GM04503 (cell line): Measurements from ENCODE around the gene BMAL1.
"Not testable (repeated sequence)": the region's sequence is repeated elsewhere in the genome, so short reads cannot be mapped to it uniquely, and the experiment has no call there.

Experiments used
- DNase-seq: peaks from one replicate; pipeline ENCODE4 v3.0.0-alpha.2; 2012; ENCODE audit warnings: low read depth

Gene BMAL1

GRCh38 chr11:13277768-13278608, at the start of gene BMAL1:
BMAL1 (plus strand) TSS chr11:13277790; CDS start chr11:13354309, 76,519 bp downstream.
- DNase-seq: no peak

- DNase-seq: no peak
These were observed 49.0 kb upstream of the BMAL1 start for GRCh38 chr11:13228572-13228971.

- DNase-seq: no peak
These were observed 48.5 kb upstream of the BMAL1 start for GRCh38 chr11:13229136-13229535.

DNA sequence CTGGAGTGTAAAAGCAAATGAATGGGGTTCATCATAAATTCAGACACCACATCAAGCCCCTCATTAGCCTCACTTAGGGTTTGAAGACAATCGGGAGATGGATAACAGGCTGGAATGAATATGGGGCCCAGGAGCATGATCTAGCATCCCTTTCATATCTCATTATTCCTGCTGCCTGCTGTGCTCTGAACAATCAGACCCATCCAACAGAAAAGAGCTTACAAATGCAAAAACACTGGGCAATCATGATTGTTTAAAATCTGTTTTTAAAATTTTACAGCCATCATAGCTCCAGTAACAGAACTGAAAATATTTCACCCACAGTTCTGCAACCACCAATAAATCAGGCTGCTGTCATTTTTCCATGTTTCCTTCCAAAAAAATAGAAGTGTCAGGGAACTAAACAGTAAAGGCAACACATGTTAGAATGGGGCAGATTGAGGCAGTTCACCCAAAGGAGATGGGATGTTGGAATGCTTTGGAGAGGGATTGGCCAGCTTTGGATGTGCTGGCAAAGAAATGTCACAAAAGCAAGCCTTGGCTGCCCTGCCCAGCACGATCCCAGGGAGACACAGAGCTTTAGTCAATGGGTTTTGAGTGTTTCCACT, 47.8 kb upstream of the BMAL1 start:
- no peak for DNase-seq

DNA sequence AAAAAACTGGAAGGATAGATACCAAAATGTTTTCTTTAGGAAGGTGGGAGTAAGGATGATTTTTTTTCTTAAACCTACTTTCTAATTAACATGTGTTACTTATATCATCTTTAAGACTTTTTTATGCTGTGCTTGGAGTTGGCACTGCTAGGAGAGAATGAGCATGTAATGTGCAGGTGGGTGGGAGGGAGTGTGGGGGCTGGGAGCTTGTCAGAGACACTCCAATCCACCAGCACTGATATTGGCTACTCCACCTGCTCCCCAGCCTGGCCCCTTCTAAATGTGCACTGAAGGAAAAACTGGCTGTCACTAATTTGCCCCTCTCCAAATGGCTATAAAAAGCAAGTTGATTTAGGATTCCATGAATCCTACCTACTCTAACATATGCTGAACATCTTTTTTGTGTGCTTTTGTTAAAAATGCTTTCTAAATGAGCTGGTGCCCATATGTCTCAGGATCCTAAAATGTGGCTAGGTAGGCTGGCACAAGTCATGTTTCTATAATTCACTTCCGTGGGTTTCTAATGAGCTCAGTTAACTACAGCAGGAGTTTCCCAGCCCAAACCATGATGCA, 44.3 kb upstream of the BMAL1 start:
- no peak for DNase-seq

- no peak for DNase-seq
These were observed 41.7 kb upstream of the BMAL1 start for GRCh38 chr11:13235895-13236294.

GRCh38 chr11:13236626-13237025, 41.0 kb upstream of the BMAL1 start:
- no peak for DNase-seq

DNA sequence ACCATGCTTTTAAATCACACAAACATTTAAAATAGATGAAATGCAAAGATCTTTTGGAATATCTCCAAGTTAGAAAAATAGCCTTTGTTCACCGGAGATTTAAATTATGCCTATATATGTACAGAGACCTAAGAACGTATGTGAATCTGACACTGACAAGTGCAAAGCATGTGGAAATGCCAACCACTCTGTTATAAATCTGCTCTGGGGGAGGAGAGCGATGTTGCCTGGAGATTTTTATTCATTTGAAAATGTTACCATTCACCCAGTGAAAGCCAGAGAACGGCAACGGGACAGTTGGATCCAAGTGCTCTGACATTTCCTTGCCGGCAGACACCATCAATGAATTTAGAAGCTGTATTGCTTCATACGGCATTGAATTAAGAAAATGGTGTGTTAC, 39.8 kb upstream of the BMAL1 start:
- DNase-seq: no peak

- DNase-seq: no peak
These were observed 38.6 kb upstream of the BMAL1 start for GRCh38 chr11:13238879-13239514.

DNA sequence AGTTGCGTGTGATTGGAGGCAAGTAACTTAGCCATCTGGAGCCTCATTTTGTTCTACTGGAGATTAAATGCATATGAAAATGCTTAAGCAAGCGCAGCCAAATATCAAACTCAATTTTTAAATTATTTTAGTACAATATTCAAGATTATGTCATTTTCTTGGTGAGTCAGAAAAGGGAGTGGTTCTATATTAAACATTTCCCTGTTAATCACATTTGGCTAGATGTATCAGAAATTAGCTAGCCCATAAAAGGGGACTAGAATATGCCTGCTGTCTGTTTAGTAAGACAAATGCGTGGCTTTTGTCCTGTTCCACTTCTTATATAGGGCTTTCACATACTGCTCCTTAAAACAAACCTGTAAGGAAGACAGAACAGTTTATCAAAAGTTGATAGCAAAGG, 35.0 kb upstream of the BMAL1 start:
- no peak for DNase-seq

- no peak for DNase-seq
These were observed 29.8 kb upstream of the BMAL1 start for GRCh38 chr11:13247606-13248296.

- no peak for DNase-seq
These were observed 28.4 kb upstream of the BMAL1 start for GRCh38 chr11:13249177-13249576.

- DNase-seq: no peak
These were observed 27.6 kb upstream of the BMAL1 start for GRCh38 chr11:13249992-13250391.

DNA sequence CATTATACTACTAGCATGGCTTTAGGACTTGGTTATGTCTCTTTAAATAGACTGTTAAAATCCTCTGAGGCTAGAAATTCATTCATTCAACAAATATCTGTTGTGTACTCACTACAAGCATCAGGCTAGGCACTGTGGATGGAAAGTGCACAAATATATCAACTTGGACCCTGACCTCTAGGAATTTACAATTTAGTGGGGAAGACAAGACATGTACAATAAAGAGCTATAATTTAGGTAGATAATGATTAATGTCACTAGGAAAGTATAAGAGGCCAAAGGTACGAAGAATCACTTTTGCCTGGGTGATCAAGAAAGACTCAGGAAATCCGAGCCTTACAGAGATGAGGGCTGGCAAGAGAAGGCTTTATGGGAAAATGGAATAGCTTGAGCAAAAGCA, 25.6 kb upstream of the BMAL1 start:
- no peak for DNase-seq

GRCh38 chr11:13252438-13252837, 25.2 kb upstream of the BMAL1 start:
- no peak for DNase-seq

GRCh38 chr11:13256216-13256615, 21.4 kb upstream of the BMAL1 start:
- DNase-seq: no peak

DNA sequence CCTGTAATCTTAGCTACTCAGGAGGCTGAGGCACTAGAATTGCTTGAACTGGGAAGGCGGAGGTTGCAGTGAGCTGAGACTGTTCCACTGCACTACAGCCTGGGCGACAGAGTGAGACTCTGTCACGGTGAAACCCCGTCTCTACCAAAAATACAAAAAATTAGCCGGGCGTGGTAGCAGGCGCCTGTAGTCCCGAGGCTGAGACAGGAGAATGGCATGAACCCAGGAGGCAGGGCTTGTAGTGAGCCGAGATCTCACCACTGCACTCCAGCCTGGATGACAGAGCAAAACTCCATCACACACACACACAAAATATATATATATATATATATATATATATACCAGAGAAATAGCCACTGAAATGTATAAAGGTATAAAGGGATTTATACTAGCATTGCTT, 19.5 kb upstream of the BMAL1 start:
- not testable (repeated sequence) for DNase-seq

DNA sequence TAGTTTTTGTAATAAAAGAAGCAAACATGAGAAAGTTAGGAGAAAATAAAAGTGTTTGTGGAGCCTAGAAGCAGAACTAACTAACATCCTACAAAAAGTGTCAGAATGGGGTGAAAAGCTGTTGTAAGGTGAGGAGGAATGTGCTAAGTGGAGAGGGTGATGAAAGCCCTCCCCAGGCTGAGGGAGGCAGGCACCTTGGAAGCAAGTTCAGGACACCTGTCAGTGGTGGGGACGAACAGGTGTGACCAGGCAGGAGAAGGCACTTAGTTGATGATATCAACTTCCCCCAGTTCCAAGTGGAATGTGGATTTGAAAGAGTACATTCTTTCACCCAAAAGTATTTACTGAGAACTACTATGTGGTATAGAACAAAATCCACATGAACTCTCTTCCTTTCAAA, 18.7 kb upstream of the BMAL1 start:
- no peak for DNase-seq

GRCh38 chr11:13259374-13259773, 18.2 kb upstream of the BMAL1 start:
- no peak for DNase-seq

- no peak for DNase-seq
These were observed 17.2 kb upstream of the BMAL1 start for GRCh38 chr11:13260201-13260962.

DNA sequence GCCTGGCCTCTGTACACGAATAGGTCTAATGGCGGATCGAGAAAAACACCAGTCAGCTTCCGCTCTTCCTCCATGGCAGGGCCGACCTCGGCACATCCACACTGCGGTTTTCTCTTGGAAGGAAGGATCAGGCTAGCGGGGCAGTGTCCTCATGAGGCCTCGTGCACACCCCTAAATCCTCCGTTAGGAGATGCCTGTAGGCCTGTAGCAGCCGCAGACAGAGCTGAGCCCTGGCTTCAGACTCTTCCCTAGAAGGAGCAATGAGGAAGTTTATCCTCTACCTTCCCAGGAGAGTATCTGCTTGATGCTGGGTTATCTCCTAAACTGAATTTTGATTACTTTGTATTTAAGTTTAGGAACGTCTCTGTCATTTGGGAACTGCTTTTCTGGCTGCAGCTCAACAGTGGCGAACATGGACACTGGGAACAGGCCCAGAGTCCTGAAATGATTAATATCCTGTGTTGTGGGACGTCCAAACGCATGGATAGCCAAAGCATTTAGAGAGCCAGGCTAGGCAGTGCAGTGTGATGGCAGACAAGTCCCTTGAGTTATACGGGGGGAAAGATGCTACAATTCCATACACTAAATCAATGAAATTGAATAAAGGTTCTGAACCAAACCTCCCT, 16.5 kb upstream of the BMAL1 start:
- DNase-seq: peak; percentile 36
